HG03565 (cell line): ENCODE data around the gene TBC1D22A.

ENCODE experiments used
- ATAC-seq: cut with Tn5 transposase; IDR thresholded peaks from one replicate; pipeline ENCODE4 v1.9.1; 2021; ENCODE audit warnings: mild to moderate bottlenecking, moderate library complexity; ENCODE audit not compliant: unreplicated experiment

The TBC1D22A gene

GRCh38 chr22:47089374-47089773 is 326.9 kb downstream of the TBC1D22A start:
- no peak for ATAC-seq

GRCh38 chr22:47089796-47090460 is 327.5 kb downstream of the TBC1D22A start:
- ATAC-seq = no peak

GRCh38 chr22:47090591-47091245 is 328.3 kb downstream of the TBC1D22A start:
- ATAC-seq = no peak

GRCh38 chr22:47091246-47091651 is 328.8 kb downstream of the TBC1D22A start:
- ATAC-seq = no peak

GRCh38 chr22:47091921-47092700 is 329.7 kb downstream of the TBC1D22A start:
- ATAC-seq = no peak

GRCh38 chr22:47092896-47093311 is 330.5 kb downstream of the TBC1D22A start:
- no peak for ATAC-seq

GRCh38 chr22:47093720-47094119 is 331.3 kb downstream of the TBC1D22A start:
- ATAC-seq = no peak

GRCh38 chr22:47094861-47095330 is 332.4 kb downstream of the TBC1D22A start:
- no peak for ATAC-seq

- ATAC-seq = no peak
Observed at GRCh38 chr22:47095395-47096122, 333.1 kb downstream of the TBC1D22A start.

GRCh38 chr22:47098121-47098520 is 335.7 kb downstream of the TBC1D22A start:
- ATAC-seq = no peak

- no peak for ATAC-seq
Observed at GRCh38 chr22:47098554-47098953, 336.1 kb downstream of the TBC1D22A start.

- ATAC-seq = no peak
Observed at GRCh38 chr22:47100019-47100418, 337.6 kb downstream of the TBC1D22A start.

- ATAC-seq = no peak
Observed at GRCh38 chr22:47100646-47101200, 338.3 kb downstream of the TBC1D22A start.

- no peak for ATAC-seq
Observed at GRCh38 chr22:47101321-47101885, 339.0 kb downstream of the TBC1D22A start.

- ATAC-seq = no peak
Observed at GRCh38 chr22:47102081-47102480, 339.6 kb downstream of the TBC1D22A start.

GRCh38 chr22:47102648-47103047 is 340.2 kb downstream of the TBC1D22A start:
- ATAC-seq = no peak

GRCh38 chr22:47105085-47105484 is 342.6 kb downstream of the TBC1D22A start:
- no peak for ATAC-seq

- no peak for ATAC-seq
Observed at GRCh38 chr22:47106806-47107205, 344.4 kb downstream of the TBC1D22A start.

GRCh38 chr22:47107431-47107830 is 345.0 kb downstream of the TBC1D22A start:
- no peak for ATAC-seq

GRCh38 chr22:47110817-47111443 is 348.5 kb downstream of the TBC1D22A start:
- no peak for ATAC-seq
